Neural crest cell (in vitro differentiated cells): ENCODE results near the gene SYNPO2. TPM values are rescaled to one million over a fixed set of nuclear protein-coding genes. Genes with fewer than 3 reads are reported as not detected.
A peak's percentile ranks its signal among the peaks of the same experiment; 100 is the strongest.
"Not testable (repeated sequence)": the region's sequence is repeated elsewhere in the genome, so short reads cannot be mapped to it uniquely, and the experiment has no call there.

Experiments used
- DNase-seq: peaks from one replicate; pipeline ENCODE4 v3.0.0; 2021; ENCODE audit warnings: low read depth, mixed read lengths, low spot score
- H3K27ac Mint-ChIP-seq: one replicate; pipeline ENCODE4 v1.8.0; 2021; ENCODE audit warnings: mild to moderate bottlenecking, mixed read lengths; ENCODE audit not compliant: unreplicated experiment
- H3K27me3 Mint-ChIP-seq: 2 replicates; pipeline ENCODE4 v1.8.0; 2021; ENCODE audit warnings: low read depth, mild to moderate bottlenecking, mixed read lengths
- H3K36me3 Mint-ChIP-seq: 2 replicates; pipeline ENCODE4 v1.8.0; 2021; ENCODE audit warnings: low read depth, mild to moderate bottlenecking, mixed read lengths
- H3K4me1 Mint-ChIP-seq: 2 replicates; pipeline ENCODE4 v1.8.0; 2021; ENCODE audit warnings: mixed read lengths
- H3K4me3 Mint-ChIP-seq: one replicate; pipeline ENCODE4 v1.8.0; 2021; ENCODE audit warnings: mild to moderate bottlenecking, mixed read lengths
- H3K9me3 Mint-ChIP-seq: 2 replicates; pipeline ENCODE4 v1.8.0; 2021; ENCODE audit warnings: mixed read lengths
- CTCF ChIP-seq: fragments of 200-600 bp; sonication (generic); conservative IDR thresholded peaks from 2 replicates; pipeline ENCODE4 v1.5.0; 2021; ENCODE audit warnings: antibody characterized with exemption, mild to moderate bottlenecking
- total RNA-seq: library from RNA; stranded (reverse); gene quantifications from 2 replicates; pipeline ENCODE4 v1.2.1, GENCODE V29; 2021

SYNPO2 gene
- total RNA-seq, 1 donor from 2014 or later, result 0.07 TPM

GRCh38 chr4:118867311-118868067 is 21.2 kb upstream of the SYNPO2 start:
- TF ChIP-seq CTCF, result no peak
- Mint-ChIP-seq H3K27ac (no peak overlapping the region), H3K4me3 (no peak overlapping the region)

GRCh38 chr4:118869808-118870342 is 18.8 kb upstream of the SYNPO2 start:
- H3K36me3 Mint-ChIP-seq, result no peaks in the 10 kb centered on the region
- H3K9me3 Mint-ChIP-seq, result no peaks in the 10 kb centered on the region
- H3K4me1 Mint-ChIP-seq, result peaks cover 8% of the 10 kb centered on the region
- no peak overlapping the region for H3K27ac Mint-ChIP-seq
- H3K4me3 Mint-ChIP-seq, result no peak overlapping the region
- no peaks in the 10 kb centered on the region for H3K27me3 Mint-ChIP-seq
- no peak for DNase-seq
- TF ChIP-seq CTCF, result no peak

More at GRCh38 chr4:118867311-118868067, 21.2 kb upstream of the SYNPO2 start:
- DNase-seq, result no peak
- no peaks in the 10 kb centered on the region for H3K9me3 Mint-ChIP-seq
- H3K27me3 Mint-ChIP-seq, result no peaks in the 10 kb centered on the region
- peaks cover 8% of the 10 kb centered on the region for H3K4me1 Mint-ChIP-seq
- H3K36me3 Mint-ChIP-seq, result no peaks in the 10 kb centered on the region

- H3K27ac Mint-ChIP-seq, result no peak overlapping the region
- peaks cover 8% of the 10 kb centered on the region for H3K4me1 Mint-ChIP-seq
- no peak for TF ChIP-seq CTCF
- DNase-seq, result no peak
- H3K36me3 Mint-ChIP-seq, result no peaks in the 10 kb centered on the region
- no peaks in the 10 kb centered on the region for H3K27me3 Mint-ChIP-seq
- peaks cover 3% of the 10 kb centered on the region for H3K9me3 Mint-ChIP-seq
- H3K4me3 Mint-ChIP-seq, result no peak overlapping the region
Observed at GRCh38 chr4:118872181-118872580, 16.5 kb upstream of the SYNPO2 start.

GRCh38 chr4:118877797-118878196 is 10.9 kb upstream of the SYNPO2 start:
- H3K4me3 Mint-ChIP-seq, result no peak overlapping the region
- H3K27me3 Mint-ChIP-seq, result no peaks in the 10 kb centered on the region
- H3K36me3 Mint-ChIP-seq, result no peaks in the 10 kb centered on the region
- no peaks in the 10 kb centered on the region for H3K4me1 Mint-ChIP-seq
- peaks cover 11% of the 10 kb centered on the region for H3K9me3 Mint-ChIP-seq
- TF ChIP-seq CTCF, result no peak
- DNase-seq, result no peak
- no peak overlapping the region for H3K27ac Mint-ChIP-seq

GRCh38 chr4:118878507-118878906 is 10.1 kb upstream of the SYNPO2 start:
- H3K36me3 Mint-ChIP-seq, DNase-seq, H3K4me3 Mint-ChIP-seq, H3K27ac Mint-ChIP-seq, H3K4me1 Mint-ChIP-seq, H3K27me3 Mint-ChIP-seq: not testable (repeated sequence)
- H3K9me3 Mint-ChIP-seq, result peaks cover 11% of the 10 kb centered on the region

- no peak for TF ChIP-seq CTCF
- DNase-seq, result no peak
- Mint-ChIP-seq H3K27me3 (no peaks in the 10 kb centered on the region), H3K4me3 (no peak overlapping the region), H3K9me3 (peaks cover 11% of the 10 kb centered on the region), H3K27ac (peak overlapping the region; percentile 8), H3K4me1 (no peaks in the 10 kb centered on the region), H3K36me3 (no peaks in the 10 kb centered on the region)
Observed at GRCh38 chr4:118879409-118879808, 9.2 kb upstream of the SYNPO2 start.
